OCI-LY7 (cell line): ENCODE measurements around the gene NQO1. TPM values are rescaled to one million over a fixed set of nuclear protein-coding genes. Genes with fewer than 3 reads are reported as not detected.

ENCODE experiments used
- BruUV-seq: library from RNA; stranded (reverse); fragments of 400-500 nt; replicated peaks from 2 replicates; lab custom pipeline; 2021; lab: Mats Ljungman, UMichigan
- CTCF ChIA-PET: fragments of 300-600 bp; sonication (Branson Sonifier 250); formaldehyde crosslinking; loops from one replicate; lab custom pipeline; 2022; ENCODE audit warnings: antibody characterized with exemption; ENCODE audit not compliant: unreplicated experiment; lab: Charles Lee
- POLR2A ChIA-PET: fragments of 300-600 bp; sonication (Branson Sonifier 250); formaldehyde crosslinking; loops from one replicate; lab custom pipeline; 2022; ENCODE audit warnings: antibody characterized with exemption; lab: Charles Lee
- DNase-seq: peaks from one replicate; pipeline ENCODE4 v3.0.0-alpha.2; 2015; ENCODE audit warnings: low spot score
- H2AFZ ChIP-seq: fragments of 200-600 bp; sonication (generic), shearing (Covaris generic); 2 replicates; pipeline ENCODE4 v1.6.1; 2014; ENCODE audit warnings: mild to moderate bottlenecking, antibody characterized with exemption, low read length, moderate library complexity
- H3K27ac ChIP-seq: fragments of 200-600 bp; sonication (generic); 2 replicates; pipeline ENCODE4 v1.5.1; 2014; ENCODE audit warnings: mixed run types, low read depth, mild to moderate bottlenecking, moderate library complexity, low read length, inconsistent platforms; ENCODE audit not compliant: poor library complexity, severe bottlenecking
- H3K36me3 ChIP-seq: fragments of 200-600 bp; sonication (generic); 2 replicates; pipeline ENCODE4 v1.6.1; 2014; ENCODE audit warnings: mild to moderate bottlenecking, antibody characterized with exemption, low read length, moderate library complexity, mixed read lengths; ENCODE audit not compliant: insufficient read depth
- H3K4me1 ChIP-seq: fragments of 200-600 bp; sonication (generic); 2 replicates; pipeline ENCODE4 v1.5.1; 2014; ENCODE audit warnings: mild to moderate bottlenecking, low read length; ENCODE audit not compliant: insufficient read depth, poor library complexity, severe bottlenecking
- H3K4me2 ChIP-seq: fragments of 200-600 bp; sonication (generic); 2 replicates; pipeline ENCODE4 v1.6.1; 2014; ENCODE audit warnings: mild to moderate bottlenecking, low read length
- H3K4me3 ChIP-seq: fragments of 200-600 bp; sonication (generic); 2 replicates; pipeline ENCODE4 v1.5.1; 2014; ENCODE audit warnings: mild to moderate bottlenecking, low read depth, low read length; ENCODE audit not compliant: poor library complexity, severe bottlenecking
- H3K79me2 ChIP-seq: fragments of 200-600 bp; sonication (generic); 2 replicates; pipeline ENCODE4 v1.6.1; 2016; ENCODE audit warnings: low read depth, mild to moderate bottlenecking, low read length, moderate library complexity, mixed read lengths; ENCODE audit not compliant: insufficient read depth
- H3K9me2 ChIP-seq: fragments of 200-600 bp; sonication (generic); 2 replicates; pipeline ENCODE4 v1.6.1; 2016; ENCODE audit warnings: mild to moderate bottlenecking, low read length, mixed read lengths; ENCODE audit not compliant: insufficient read depth
- H3K9me3 ChIP-seq: fragments of 200-600 bp; sonication (generic); 2 replicates; pipeline ENCODE4 v1.6.1; 2014; ENCODE audit warnings: mild to moderate bottlenecking, mixed run types, low read length, mixed read lengths
- H4K20me1 ChIP-seq: fragments of 200-600 bp; sonication (generic); 2 replicates; pipeline ENCODE4 v1.6.1; 2014; ENCODE audit warnings: mild to moderate bottlenecking, antibody characterized with exemption, low read length, moderate library complexity, mixed read lengths; ENCODE audit not compliant: insufficient read depth
- CTCF ChIP-seq: fragments of 200-600 bp; sonication (generic); conservative IDR thresholded peaks from 2 replicates; pipeline ENCODE4 v1.5.1; 2014; ENCODE audit warnings: mild to moderate bottlenecking, antibody characterized with exemption, low read length, moderate library complexity, mixed read lengths
- EZH2phosphoT487 ChIP-seq: fragments of 200-600 bp; sonication (generic); IDR thresholded peaks from 2 replicates; pipeline ENCODE4 v1.6.1; 2018; ENCODE audit warnings: low read depth, borderline replicate concordance, mild to moderate bottlenecking, mixed run types, antibody characterized with exemption, low read length, moderate library complexity, mixed read lengths
- intact Hi-C: fragments of 100-400 bp; cut with micrococcal nuclease; formaldehyde crosslinking; loops from one replicate; pipeline ENCODE4 v1.10.0; 2022; ENCODE audit not compliant: unreplicated experiment
- total RNA-seq, 2 experiments: library from RNA; depleted of rRNA in 1 of 2; stranded (reverse); fragments of >200 nt in 1 of 2; shearing (Covaris generic) in 1 of 2; gene quantifications; 2 replicates each; pipeline ENCODE4 v1.2.3, GENCODE V29; 2014 to 2022

The NQO1 gene
- total RNA-seq, 2 experiments from 2014 or later, result 3.2 to 4.1 TPM

GRCh38 chr16:69662901-69663300 lies 63.5 kb downstream of the NQO1 start:
- BruUV-seq, result no TSS peak
- DNase-seq, result no peak
- TF ChIP-seq EZH2phosphoT487, result no peak
- TF ChIP-seq CTCF, result no peak
- intact Hi-C loops, result no loop called here
- Histone ChIP-seq H3K4me1 (no peaks in the 10 kb centered on the region), H3K9me2 (no peaks in the 10 kb centered on the region), H3K4me2 (no peak overlapping the region), H3K79me2 (no peaks in the 10 kb centered on the region), H2AFZ (no peak overlapping the region), H3K27ac (no peak overlapping the region), H3K36me3 (peaks cover 25% of the 10 kb centered on the region), H4K20me1 (no peaks in the 10 kb centered on the region), H3K9me3 (no peaks in the 10 kb centered on the region), H3K4me3 (no peak overlapping the region)
- ChIA-PET CTCF (no interaction called here), POLR2A (interaction anchor here (0.6 to 1.4 kb wide), 4 partner anchors 10 to 403 kb away, joined by 3 to 8 read pairs (median 5); no protein-coding TSS in a partner anchor)

GRCh38 chr16:69660166-69660565 lies 66.2 kb downstream of the NQO1 start:
- Histone ChIP-seq H4K20me1 (no peaks in the 10 kb centered on the region), H3K4me1 (no peaks in the 10 kb centered on the region), H3K4me2 (no peak overlapping the region), H3K9me3 (no peaks in the 10 kb centered on the region), H2AFZ (no peak overlapping the region), H3K36me3 (peaks cover 44% of the 10 kb centered on the region), H3K9me2 (no peaks in the 10 kb centered on the region), H3K4me3 (no peak overlapping the region), H3K27ac (no peak overlapping the region), H3K79me2 (no peaks in the 10 kb centered on the region)
- CTCF ChIA-PET, result no interaction called here
- DNase-seq, result no peak
- POLR2A ChIA-PET, result interaction anchor here (0.6 to 1.6 kb wide), 3 partner anchors 10 to 63 kb away, joined by 3 to 9 read pairs (median 4); no protein-coding TSS in a partner anchor
- intact Hi-C loops, result no loop called here
- no peak for TF ChIP-seq EZH2phosphoT487
- TF ChIP-seq CTCF, result no peak
- BruUV-seq, result no TSS peak

Other genes with a start within 250 kb of the NQO1 start
- gene NFAT5, start 160.6 kb downstream of the NQO1 start, total RNA-seq (2014; rRNA removed; shearing (Covaris generic)), result 6.7 and 9.9 TPM in 2 replicates
- 26.0 and 29.7 TPM in 2 replicates for gene NFAT5, start 160.6 kb downstream of the NQO1 start, total RNA-seq (2022)
- 29.3 and 36.9 TPM in 2 replicates for gene NOB1, start 28.4 kb upstream of the NQO1 start, total RNA-seq (2014; rRNA removed; shearing (Covaris generic))
- gene NOB1, start 28.4 kb upstream of the NQO1 start, total RNA-seq (2022), result 62.2 and 68.7 TPM in 2 replicates
- gene WWP2, start 35.8 kb upstream of the NQO1 start, total RNA-seq (2014; rRNA removed; shearing (Covaris generic)), result 20.8 and 30.3 TPM in 2 replicates
- gene WWP2, start 35.8 kb upstream of the NQO1 start, total RNA-seq (2022), result 43.4 and 45.6 TPM in 2 replicates
- 0.09 and 0.21 TPM in 2 replicates for gene CLEC18A, start 224.8 kb upstream of the NQO1 start, total RNA-seq (2014; rRNA removed; shearing (Covaris generic))
- gene CLEC18A, start 224.8 kb upstream of the NQO1 start, total RNA-seq (2022), result 0.19 and 0.55 TPM in 2 replicates